Measurements from ENCODE around the gene ADGRB3.

- TF ChIP-seq CTCF (IDR thresholded peaks at IDR 0.05) = no peak
- TF ChIP-seq POLR2A (IDR thresholded peaks at IDR 0.05) = no peak
- TF ChIP-seq POLR2AphosphoS5 (IDR thresholded peaks at IDR 0.05) = no peak
- TF ChIP-seq EP300 (IDR thresholded peaks at IDR 0.05) = no peak
These were observed 596.9 kb downstream of the ADGRB3 start for GRCh38 chr6:69232008-69232407.
